Activated T-cell treated with anti-CD3 and anti-CD28 coated beads, Interleukin-2, amount 50 U/mL, for 48 hours (primary cell): Measurements from ENCODE around the gene MRPL14.

ENCODE experiments used
- DNase-seq, 2 experiments: peaks; one replicate each; pipeline ENCODE4 v3.0.0-alpha.2; 2020

The MRPL14 gene

DNA sequence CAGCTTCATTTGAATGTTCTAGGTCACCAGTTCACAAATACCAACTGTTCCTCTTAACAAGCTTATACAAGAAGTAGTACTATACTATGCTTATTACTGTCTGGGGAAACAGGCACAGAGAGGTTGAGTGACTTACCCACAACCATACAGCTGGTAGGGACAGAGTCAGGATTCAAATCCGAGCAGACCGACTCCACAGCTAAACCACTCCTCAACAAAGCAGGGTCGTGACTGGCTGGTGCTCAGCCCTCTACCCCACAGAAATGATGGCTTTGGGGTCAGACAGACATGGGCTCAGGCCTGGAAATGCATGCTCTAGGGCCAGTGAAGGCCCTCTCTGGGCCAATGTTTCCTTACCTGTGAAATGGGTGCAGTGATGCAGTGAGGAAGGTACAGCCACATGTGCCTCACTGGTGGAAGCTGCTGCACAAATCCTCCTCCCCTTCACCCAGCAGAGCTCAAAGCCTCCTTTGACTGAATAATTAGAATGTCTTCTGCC lies 63.6 kb downstream of the MRPL14 start:
- DNase-seq: no peak
